ENCODE data around the gene LEP. TPM values are rescaled to one million over a fixed set of nuclear protein-coding genes. Genes with fewer than 3 reads are reported as not detected.

The LEP gene
- total RNA-seq, 1 donor from 2014 or later, result not detected

- Histone ChIP-seq H3K27me3 (no peaks in the 10 kb centered on the region), H3K9me3 (no peaks in the 10 kb centered on the region), H3K4me3 (no peak overlapping the region), H3K27ac (no peak overlapping the region), H3K4me1 (no peaks in the 10 kb centered on the region), H3K36me3 (no peaks in the 10 kb centered on the region)
- intact Hi-C loops (cut with DNase I), result no loop called here
- TF ChIP-seq, protein P1, sequence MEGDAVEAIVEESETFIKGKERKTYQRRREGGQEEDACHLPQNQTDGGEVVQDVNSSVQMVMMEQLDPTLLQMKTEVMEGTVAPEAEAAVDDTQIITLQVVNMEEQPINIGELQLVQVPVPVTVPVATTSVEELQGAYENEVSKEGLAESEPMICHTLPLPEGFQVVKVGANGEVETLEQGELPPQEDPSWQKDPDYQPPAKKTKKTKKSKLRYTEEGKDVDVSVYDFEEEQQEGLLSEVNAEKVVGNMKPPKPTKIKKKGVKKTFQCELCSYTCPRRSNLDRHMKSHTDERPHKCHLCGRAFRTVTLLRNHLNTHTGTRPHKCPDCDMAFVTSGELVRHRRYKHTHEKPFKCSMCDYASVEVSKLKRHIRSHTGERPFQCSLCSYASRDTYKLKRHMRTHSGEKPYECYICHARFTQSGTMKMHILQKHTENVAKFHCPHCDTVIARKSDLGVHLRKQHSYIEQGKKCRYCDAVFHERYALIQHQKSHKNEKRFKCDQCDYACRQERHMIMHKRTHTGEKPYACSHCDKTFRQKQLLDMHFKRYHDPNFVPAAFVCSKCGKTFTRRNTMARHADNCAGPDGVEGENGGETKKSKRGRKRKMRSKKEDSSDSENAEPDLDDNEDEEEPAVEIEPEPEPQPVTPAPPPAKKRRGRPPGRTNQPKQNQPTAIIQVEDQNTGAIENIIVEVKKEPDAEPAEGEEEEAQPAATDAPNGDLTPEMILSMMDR (IDR thresholded peaks at IDR 0.05), result no peak
- DNase-seq (ENCODE audit: low spot score in 2 of 2), result no peak
Observed at GRCh38 chr7:128214463-128214862, 26.6 kb upstream of the LEP start.

- H3K27me3 ChIP-seq, result no peaks in the 10 kb centered on the region
- TF ChIP-seq, protein P1 (IDR thresholded peaks at IDR 0.05), result no peak
- H3K4me1 ChIP-seq, result no peaks in the 10 kb centered on the region
- H3K27ac ChIP-seq, result no peak overlapping the region
- H3K4me3 ChIP-seq, result no peak overlapping the region
- no peak for DNase-seq (ENCODE audit: low spot score in 2 of 2)
- H3K9me3 ChIP-seq, result no peaks in the 10 kb centered on the region
- intact Hi-C loops (cut with DNase I), result no loop called here
- H3K36me3 ChIP-seq, result no peaks in the 10 kb centered on the region
Observed at GRCh38 chr7:128215281-128215680, 25.8 kb upstream of the LEP start.

DNA sequence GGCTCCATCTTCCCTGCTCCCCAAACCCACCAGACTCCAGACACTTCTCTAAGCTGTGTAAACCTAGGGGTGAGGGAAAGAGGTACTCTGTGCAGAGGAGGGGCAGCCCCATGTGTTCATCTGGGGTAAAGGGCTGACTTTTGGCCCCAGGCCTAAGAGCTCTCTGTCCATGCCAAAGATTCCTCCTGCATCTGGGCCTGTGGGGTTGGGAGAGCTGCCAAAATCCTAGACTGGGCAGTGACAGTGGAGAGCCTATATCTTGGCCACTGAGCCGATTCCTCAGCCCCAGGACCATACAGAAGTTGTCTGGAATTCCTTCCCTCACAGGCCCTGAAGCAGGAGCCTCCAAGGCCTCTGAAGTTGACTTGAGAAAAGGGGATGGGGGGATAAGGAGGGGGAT is 25.3 kb upstream of the LEP start:
- H3K4me1 ChIP-seq, result no peaks in the 10 kb centered on the region
- H3K36me3 ChIP-seq, result no peaks in the 10 kb centered on the region
- intact Hi-C loops (cut with DNase I), result no loop called here
- H3K27ac ChIP-seq, result no peak overlapping the region
- H3K4me3 ChIP-seq, result no peak overlapping the region
- no peak for DNase-seq (ENCODE audit: low spot score in 2 of 2)
- H3K9me3 ChIP-seq, result no peaks in the 10 kb centered on the region
- H3K27me3 ChIP-seq, result no peaks in the 10 kb centered on the region
- TF ChIP-seq, protein P1 (IDR thresholded peaks at IDR 0.05), result no peak

DNA sequence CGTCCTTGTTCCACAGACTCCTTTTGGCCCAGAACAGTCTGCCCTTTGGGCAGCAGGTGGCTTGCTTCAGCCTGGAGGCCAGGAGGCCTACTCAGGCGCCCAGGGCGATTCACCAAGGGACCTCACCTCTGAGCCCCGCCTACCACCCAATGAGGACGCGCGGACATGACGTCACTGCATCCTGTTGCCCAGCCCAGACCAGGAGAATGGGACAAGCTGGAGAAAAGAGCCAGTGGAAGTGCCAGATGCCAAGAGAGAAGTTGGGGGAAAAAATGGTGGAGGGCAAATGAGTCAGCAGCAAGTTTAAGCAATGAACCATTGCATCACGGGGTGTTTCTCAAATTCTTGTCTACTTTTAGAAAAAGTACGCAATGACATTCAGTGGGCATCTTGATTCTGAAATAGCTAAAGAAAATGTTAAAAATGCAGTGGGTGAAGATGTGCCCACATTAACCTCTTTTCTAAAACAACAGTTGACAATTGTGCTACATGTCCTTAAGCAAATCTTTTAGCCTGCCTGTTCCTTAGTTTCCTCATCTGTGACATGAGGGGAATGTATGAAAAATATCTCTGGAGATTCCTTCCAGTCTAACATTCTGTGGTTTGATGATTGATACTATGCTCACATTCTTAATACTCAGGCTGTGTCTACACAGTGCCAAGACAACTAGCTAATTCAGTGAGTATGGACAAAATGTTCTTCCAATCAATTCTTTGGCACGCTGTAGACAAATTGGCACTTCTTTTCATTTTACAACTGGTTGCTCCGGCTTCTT is 23.9 kb upstream of the LEP start:
- peak in 1 of 2 donors; percentile 65 for DNase-seq (ENCODE audit: low spot score in 2 of 2)
- intact Hi-C loops (cut with DNase I), result no loop called here
- H3K36me3 ChIP-seq, result no peaks in the 10 kb centered on the region
- H3K27me3 ChIP-seq, result no peaks in the 10 kb centered on the region
- H3K9me3 ChIP-seq, result no peaks in the 10 kb centered on the region
- H3K27ac ChIP-seq, result no peak overlapping the region
- H3K4me3 ChIP-seq, result no peak overlapping the region
- H3K4me1 ChIP-seq, result no peaks in the 10 kb centered on the region
- TF ChIP-seq, protein P1 (IDR thresholded peaks at IDR 0.05), result no peak

DNA sequence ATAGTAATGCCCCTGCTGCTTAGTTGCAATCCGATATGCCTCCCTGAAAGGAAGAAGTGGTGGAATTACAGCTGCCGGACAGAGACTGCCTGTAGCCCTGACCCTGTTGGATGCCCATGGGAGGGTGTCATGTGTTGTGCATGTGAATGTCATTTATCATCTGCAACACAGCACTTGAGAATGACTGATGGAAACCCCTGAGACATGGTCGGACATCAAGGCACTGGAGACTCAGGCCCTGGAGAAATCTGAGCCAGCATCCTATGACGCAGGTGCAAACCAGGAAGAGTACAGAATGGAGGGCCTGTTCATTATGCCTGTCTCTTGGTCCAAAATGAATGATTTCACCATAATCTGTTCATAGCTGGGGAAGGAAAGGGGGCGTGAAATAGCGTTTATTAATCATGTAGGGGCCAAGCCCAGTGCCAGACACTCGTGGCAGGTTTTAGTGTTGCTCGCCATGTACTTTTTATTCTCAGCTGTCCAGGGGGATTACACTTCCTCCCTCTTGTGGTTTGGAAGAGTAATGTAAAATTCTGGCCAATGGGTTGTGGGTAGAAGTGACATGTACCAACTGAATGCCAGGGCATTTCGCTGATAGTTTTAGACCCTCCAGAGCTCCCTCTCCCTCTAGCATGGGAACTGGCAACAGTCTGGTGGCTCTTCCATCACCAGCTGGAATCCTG is 23.0 kb upstream of the LEP start:
- peak in 1 of 2 donors; percentile 25 for DNase-seq (ENCODE audit: low spot score in 2 of 2)
- H3K4me1 ChIP-seq, result no peaks in the 10 kb centered on the region
- no peaks in the 10 kb centered on the region for H3K36me3 ChIP-seq
- intact Hi-C loops (cut with DNase I), result no loop called here
- TF ChIP-seq, protein P1 (IDR thresholded peaks at IDR 0.05), result no peak
- H3K27me3 ChIP-seq, result no peaks in the 10 kb centered on the region
- H3K9me3 ChIP-seq, result no peaks in the 10 kb centered on the region
- no peak overlapping the region for H3K4me3 ChIP-seq
- no peak overlapping the region for H3K27ac ChIP-seq
